Adrenal gland (tissue), 12 donors: ENCODE measurements around the gene TMEM161A. TPM values are rescaled to one million over a fixed set of nuclear protein-coding genes. Genes with fewer than 3 reads are reported as not detected.

Source experiments
- DNase-seq, 7 donors: peaks; one replicate each; pipeline ENCODE4 v3.0.0-alpha.2; 2019 to 2020
- H3K27ac ChIP-seq, 5 donors: fragments of 200-600 bp; sonication (generic) in 4 of 5; 1 replicate in 3 of 5; 2 replicates in 2 of 5; pipeline versions ENCODE4 v1.5.1 to v1.8.0; 2016 to 2020; ENCODE audit warnings: mild to moderate bottlenecking in 1 of 5
- H3K27me3 ChIP-seq: fragments of 200-600 bp; 2 replicates; pipeline ENCODE4 v1.8.0; 2021
- H3K36me3 ChIP-seq, 2 donors: fragments of 200-600 bp; replicated peaks in 1 of 2; 1 replicate in 1 of 2; 2 replicates in 1 of 2; pipeline versions ENCODE4 v1.5.1 to v1.8.0; 2018 to 2022
- H3K4me1 ChIP-seq, 2 donors: fragments of 200-600 bp; replicated peaks in 1 of 2; 1 replicate in 1 of 2; 2 replicates in 1 of 2; pipeline versions ENCODE4 v1.5.1 to v1.8.0; 2018 to 2021
- H3K4me3 ChIP-seq, 4 donors: fragments of 200-600 bp; sonication (generic) in 3 of 4; one replicate each; pipeline ENCODE4 v1.5.1; 2016 to 2018
- H3K9me3 ChIP-seq, 3 donors: fragments of 200-600 bp; sonication (generic) in 1 of 3; replicated peaks in 1 of 3; 1 replicate in 2 of 3; 2 replicates in 1 of 3; pipeline versions ENCODE4 v1.5.1 to v1.8.0; 2016 to 2021
- CTCF ChIP-seq, 6 experiments: fragments of 450-650 bp in 4 of 6; fragments of 200-600 bp in 2 of 6; sonication (generic) in 1 of 6; IDR thresholded peaks; 1 replicate in 5 of 6; 2 replicates in 1 of 6; pipeline versions ENCODE4 v1.5.1 to v1.8.0; 2016 to 2021; ENCODE audit warnings: antibody characterized with exemption in 6 of 6, mild to moderate bottlenecking in 2 of 6, moderate library complexity in 1 of 6
- POLR2A ChIP-seq, 2 donors: fragments of 450-650 bp; IDR thresholded peaks; one replicate each; pipeline ENCODE4 v1.6.1; 2017; ENCODE audit warnings: antibody characterized with exemption in 2 of 2, mild to moderate bottlenecking in 2 of 2, moderate library complexity in 1 of 2
- WGBS, 4 donors: extraction: QIAGEN DNeasy Blood & Tissue Kit in 2 of 4; methylation state at CpG; one replicate each; pipeline versions ENCODE4 v1.1.5 to v1.1.7; 2013 to 2017; 5-methylcytosine and 5-hydroxymethylcytosine counted together
- intact Hi-C, 2 donors: fragments of 100-400 bp; cut with DNase I; formaldehyde crosslinking; loops; one replicate each; pipeline versions ENCODE4 v1.14.1 to v1.15.0; 2022 to 2023
- polyA plus RNA-seq, 3 donors: library from polyadenylated mRNA; stranded (reverse); fragments of 200-250 nt in 2 of 3; fragments of 350-450 nt in 1 of 3; fragmentation: Illumina TruSeq in 1 of 3; extraction: RNeasy Lipid Tissue Mini Kit (QIAGEN cat#74804) in 1 of 3; gene quantifications; one replicate each; pipeline ENCODE4 v1.2.3, GENCODE V29; 2013 to 2014
- total RNA-seq, 9 donors: library from RNA; depleted of rRNA in 4 of 9; stranded (reverse); fragments of >200 nt in 4 of 9; fragments of 120-200 nt in 1 of 9; fragmentation: NEBNext Ultra II Directional in 1 of 9; extraction: Animal tissue kit (Norgen Biotek cat#: 25700) in 1 of 9; gene quantifications; one replicate each; pipeline versions ENCODE4 v1.1.0 to v1.2.4, GENCODE V29; 2013 to 2023
- donor health status: healthy with polysubstance abuse.
- donor health status: Bipolar disorder and iron deficiency.
- donor health status: DM: yes; HTN: yes; CAD: no.
- donor health status: DM: no; HTN: no; CAD: no.
- donor health status: DM: no; HTN: no; CAD: no.
- donor health status: DM: yes; HTN: yes; CAD: no.

TMEM161A gene
- total and polyA plus RNA-seq, 12 donors = 5.5 to 83.8 (median 41.1) TPM

- no peaks in the 10 kb centered on the region for H3K9me3 ChIP-seq
- H3K36me3 ChIP-seq = no peaks in the 10 kb centered on the region
- no peak overlapping the region for H3K4me3 ChIP-seq
- TF ChIP-seq CTCF (IDR thresholded peaks at IDR 0.05) (no peak), POLR2A (IDR thresholded peaks at IDR 0.05) (no peak)
- DNase-seq = no peak
- WGBS, 4 donors = 80 to 100% (median 88%) methylated on average over 1 of the region's 1 CpG
- no peak overlapping the region for H3K27ac ChIP-seq
- no peaks in the 10 kb centered on the region for H3K27me3 ChIP-seq
- no peaks in the 10 kb centered on the region for H3K4me1 ChIP-seq
- intact Hi-C loops = no loop called here
Measured at GRCh38 chr19:19076476-19076875, 61.8 kb downstream of the TMEM161A start.

- no peak for DNase-seq
- Histone ChIP-seq H3K4me1 (no peaks in the 10 kb centered on the region), H3K36me3 (no peaks in the 10 kb centered on the region), H3K27me3 (no peaks in the 10 kb centered on the region), H3K27ac (no peak overlapping the region), H3K4me3 (no peak overlapping the region), H3K9me3 (no peaks in the 10 kb centered on the region)
- TF ChIP-seq CTCF (IDR thresholded peaks at IDR 0.05) (no peak), POLR2A (IDR thresholded peaks at IDR 0.05) (no peak)
- 90 to 94% (median 94%) methylated on average over 8 of the region's 8 CpGs for WGBS, 4 donors
- intact Hi-C loops = no loop called here
Measured at GRCh38 chr19:19075126-19075525, 63.2 kb downstream of the TMEM161A start.

GRCh38 chr19:19074196-19074882 is 63.9 kb downstream of the TMEM161A start:
- no peak for DNase-seq
- TF ChIP-seq POLR2A (IDR thresholded peaks at IDR 0.05) (no peak), CTCF (IDR thresholded peaks at IDR 0.05) (no peak)
- intact Hi-C loops = no loop called here
- Histone ChIP-seq H3K27me3 (no peaks in the 10 kb centered on the region), H3K4me1 (no peaks in the 10 kb centered on the region), H3K27ac (no peak overlapping the region), H3K4me3 (no peak overlapping the region), H3K9me3 (no peaks in the 10 kb centered on the region), H3K36me3 (no peaks in the 10 kb centered on the region)
- 78 to 81% (median 80%) methylated on average over 10 to 13 of the region's 13 CpGs for WGBS, 4 donors

- TF ChIP-seq CTCF (IDR thresholded peaks at IDR 0.05) = no peak
- TF ChIP-seq POLR2A (IDR thresholded peaks at IDR 0.05) = no peak
- peaks cover 0 to 5% of the 10 kb centered on the region in 2 donors for H3K4me1 ChIP-seq
- no peak overlapping the region for H3K4me3 ChIP-seq
- DNase-seq = no peak
- WGBS, 4 donors = 93 to 97% (median 96%) methylated on average over 8 of the region's 8 CpGs
- intact Hi-C loops = no loop called here
- H3K9me3 ChIP-seq = no peaks in the 10 kb centered on the region
- H3K36me3 ChIP-seq = no peaks in the 10 kb centered on the region
- H3K27me3 ChIP-seq = no peaks in the 10 kb centered on the region
- H3K27ac ChIP-seq = no peak overlapping the region
Measured at GRCh38 chr19:19071897-19072296, 66.4 kb downstream of the TMEM161A start.

Other genes with a start within 250 kb of the TMEM161A start
- 1 to 10 TPM in 3 of 9 donors, under 1 TPM in 3, not detected in 3; 0.29 to 2.8 (median 1.1) TPM for gene CERS1, start 242.3 kb downstream of the TMEM161A start, total RNA-seq
- 1 to 10 TPM; 1.8 to 4.3 (median 2.8) TPM for gene CERS1, start 242.3 kb downstream of the TMEM161A start, polyA plus RNA-seq
- 100 to 1,000 TPM; 208 to 400 (median 306) TPM for gene COPE, start 219.1 kb downstream of the TMEM161A start, total RNA-seq
- 100 to 1,000 TPM in 2 of 3 donors, 10 to 100 TPM in 1; 45.1 to 298 (median 245) TPM for gene COPE, start 219.1 kb downstream of the TMEM161A start, polyA plus RNA-seq
- gene DDX49, start 218.8 kb downstream of the TMEM161A start, total RNA-seq = 10 to 100 TPM; 29.1 to 53.1 (median 46.4) TPM
- 100 to 1,000 TPM in 1 of 3 donors, 10 to 100 TPM in 2; 35.9 to 105 (median 88.9) TPM for gene DDX49, start 218.8 kb downstream of the TMEM161A start, polyA plus RNA-seq
- 10 to 100 TPM; 20.7 to 97.1 (median 34.1) TPM for gene HOMER3, start 197.3 kb downstream of the TMEM161A start, total RNA-seq
- gene HOMER3, start 197.3 kb downstream of the TMEM161A start, polyA plus RNA-seq = 100 to 1,000 TPM in 1 of 3 donors, 10 to 100 TPM in 2; 13.9 to 130 (median 43.2) TPM
- 10 to 100 TPM; 22.0 to 87.6 (median 49.9) TPM for gene SUGP2, start 105.0 kb downstream of the TMEM161A start, total RNA-seq
- 100 to 1,000 TPM in 2 of 3 donors, 10 to 100 TPM in 1; 39.6 to 291 (median 176) TPM for gene SUGP2, start 105.0 kb downstream of the TMEM161A start, polyA plus RNA-seq
- 10 to 100 TPM; 16.7 to 31.5 (median 26.7) TPM for gene ARMC6, start 104.9 kb downstream of the TMEM161A start, total RNA-seq
- 10 to 100 TPM; 26.5 to 39.3 (median 38.5) TPM for gene ARMC6, start 104.9 kb downstream of the TMEM161A start, polyA plus RNA-seq
- gene SLC25A42, start 74.5 kb downstream of the TMEM161A start, total RNA-seq = 10 to 100 TPM in 7 of 9 donors, 1 to 10 TPM in 2; 5.7 to 14.3 (median 12.6) TPM
- gene SLC25A42, start 74.5 kb downstream of the TMEM161A start, polyA plus RNA-seq = 10 to 100 TPM in 1 of 3 donors, 1 to 10 TPM in 2; 6.2 to 11.9 (median 10.0) TPM
- 1 to 10 TPM in 2 of 9 donors, under 1 TPM in 4, not detected in 3; 0.42 to 3.7 (median 0.76) TPM for gene MEF2B, start 31.8 kb upstream of the TMEM161A start, total RNA-seq
- gene MEF2B, start 31.8 kb upstream of the TMEM161A start, polyA plus RNA-seq = 1 to 10 TPM in 2 of 3 donors, not detected in 1; 3.3 to 6.0 TPM
- gene BORCS8, start 53.7 kb upstream of the TMEM161A start, total RNA-seq = 10 to 100 TPM in 8 of 9 donors, 1 to 10 TPM in 1; 8.3 to 32.2 (median 21.9) TPM
- gene BORCS8, start 53.7 kb upstream of the TMEM161A start, polyA plus RNA-seq = 10 to 100 TPM; 20.3 to 49.6 (median 34.2) TPM
- gene RFXANK, start 53.8 kb upstream of the TMEM161A start, total RNA-seq = 10 to 100 TPM; 28.0 to 79.9 (median 51.6) TPM
- gene RFXANK, start 53.8 kb upstream of the TMEM161A start, polyA plus RNA-seq = 100 to 1,000 TPM in 2 of 3 donors, 10 to 100 TPM in 1; 21.7 to 195 (median 140) TPM
- 10 to 100 TPM in 8 of 9 donors, 1 to 10 TPM in 1; 4.0 to 16.4 (median 12.3) TPM for gene NR2C2AP, start 64.9 kb upstream of the TMEM161A start, total RNA-seq
- 10 to 100 TPM in 2 of 3 donors, 1 to 10 TPM in 1; 9.9 to 21.6 (median 21.2) TPM for gene NR2C2AP, start 64.9 kb upstream of the TMEM161A start, polyA plus RNA-seq
- gene NCAN, start 73.5 kb upstream of the TMEM161A start, total RNA-seq = under 1 TPM in 3 of 9 donors, not detected in 6; 0.06 to 0.42 (median 0.14) TPM
- under 1 TPM in 2 of 3 donors, not detected in 1; 0.08 to 0.11 TPM for gene NCAN, start 73.5 kb upstream of the TMEM161A start, polyA plus RNA-seq
- gene TM6SF2, start 134.8 kb upstream of the TMEM161A start, total RNA-seq = 1 to 10 TPM in 2 of 9 donors, under 1 TPM in 3, not detected in 4; 0.28 to 1.1 (median 0.74) TPM
- gene TM6SF2, start 134.8 kb upstream of the TMEM161A start, polyA plus RNA-seq = 1 to 10 TPM in 2 of 3 donors, under 1 TPM in 1; 0.26 to 5.3 (median 1.3) TPM
- 10 to 100 TPM; 25.5 to 74.7 (median 53.9) TPM for gene SUGP1, start 182.0 kb upstream of the TMEM161A start, total RNA-seq
- 100 to 1,000 TPM in 1 of 3 donors, 10 to 100 TPM in 2; 55.9 to 130 (median 91.0) TPM for gene SUGP1, start 182.0 kb upstream of the TMEM161A start, polyA plus RNA-seq
- 10 to 100 TPM; 25.5 to 64.8 (median 48.8) TPM for gene MAU2, start 182.4 kb upstream of the TMEM161A start, total RNA-seq
- gene MAU2, start 182.4 kb upstream of the TMEM161A start, polyA plus RNA-seq = 10 to 100 TPM; 14.9 to 41.3 (median 29.5) TPM